ENCODE data around the gene TMEM82.

TMEM82 gene

DNA sequence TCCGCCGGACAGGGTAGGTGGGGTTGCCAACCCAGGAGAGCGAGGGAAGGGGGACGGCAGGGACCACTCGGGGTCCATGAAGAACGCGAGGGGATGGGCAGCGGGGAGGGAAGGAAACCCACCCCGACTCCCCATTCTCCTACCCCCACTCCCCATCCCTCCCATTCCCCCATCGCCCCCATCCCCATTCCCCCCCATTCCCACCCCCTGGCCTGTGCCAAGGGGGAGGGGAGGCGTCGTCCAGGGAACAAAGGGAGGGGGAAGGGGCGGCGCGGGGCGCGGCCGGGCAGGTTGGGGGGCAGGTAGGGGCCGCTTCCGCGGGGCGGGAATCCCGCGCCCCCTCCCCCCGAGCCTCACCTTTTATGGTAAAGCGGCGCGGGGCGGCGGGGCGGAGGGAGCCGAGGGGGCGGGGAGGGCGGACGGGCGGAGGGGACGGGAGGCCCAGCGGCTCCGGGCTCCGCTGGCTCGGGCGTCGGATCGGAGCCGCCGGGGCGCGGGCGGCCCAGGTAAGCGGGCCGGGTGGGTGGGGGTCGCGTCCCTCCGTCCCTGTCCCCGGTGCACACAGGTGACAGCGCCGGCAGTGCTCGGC lies 16.1 kb downstream of the TMEM82 start, which contains the start of gene FBLIM1:
FBLIM1 (plus strand) TSS at position 453 of the 589 bp plus-strand sequence. CDS start 6,189 bp downstream, outside the sequence.
- DNase-seq: no peak

GRCh38 chr1:15758953-15759661 lies 16.8 kb downstream of the TMEM82 start:
- no peak for DNase-seq

DNA sequence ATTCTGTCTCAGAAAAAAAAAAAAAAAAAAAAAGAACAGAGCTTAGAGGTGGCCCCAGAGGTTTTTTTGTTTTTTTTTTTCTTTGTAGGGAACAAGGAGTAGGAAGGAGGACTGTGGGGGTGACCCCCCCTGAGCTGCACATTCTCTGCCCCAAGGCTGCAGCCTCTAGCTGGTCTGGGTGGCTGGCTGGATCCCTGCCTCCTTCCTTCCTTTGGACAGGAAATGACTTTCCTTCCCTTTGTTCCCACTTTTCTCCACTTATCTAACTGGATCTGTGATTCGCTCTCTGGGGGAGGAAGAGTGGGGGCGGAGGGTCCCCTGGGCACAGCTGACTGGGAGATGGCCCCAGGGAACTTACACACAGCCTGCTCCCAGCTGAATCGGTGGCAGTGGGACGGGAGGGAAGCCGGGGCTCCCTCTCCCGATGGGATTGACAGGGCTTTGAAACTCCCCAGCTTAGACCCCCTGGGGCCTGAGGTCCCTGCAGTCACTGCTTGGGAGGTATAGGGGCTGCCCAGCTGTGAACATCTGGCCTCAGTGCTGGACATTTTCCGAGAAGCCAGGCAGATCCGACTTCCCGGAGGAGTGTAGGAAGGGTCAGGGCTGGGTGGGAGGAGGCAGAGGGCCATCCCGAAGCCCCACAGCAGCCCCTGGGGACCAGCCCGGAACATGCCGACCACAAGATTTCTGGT lies 18.4 kb downstream of the TMEM82 start:
- DNase-seq: no peak

- DNase-seq: peak; percentile 63
These were observed 19.2 kb downstream of the TMEM82 start for GRCh38 chr1:15761366-15762128.

GRCh38 chr1:15762546-15762945 lies 20.2 kb downstream of the TMEM82 start:
- no peak for DNase-seq

DNA sequence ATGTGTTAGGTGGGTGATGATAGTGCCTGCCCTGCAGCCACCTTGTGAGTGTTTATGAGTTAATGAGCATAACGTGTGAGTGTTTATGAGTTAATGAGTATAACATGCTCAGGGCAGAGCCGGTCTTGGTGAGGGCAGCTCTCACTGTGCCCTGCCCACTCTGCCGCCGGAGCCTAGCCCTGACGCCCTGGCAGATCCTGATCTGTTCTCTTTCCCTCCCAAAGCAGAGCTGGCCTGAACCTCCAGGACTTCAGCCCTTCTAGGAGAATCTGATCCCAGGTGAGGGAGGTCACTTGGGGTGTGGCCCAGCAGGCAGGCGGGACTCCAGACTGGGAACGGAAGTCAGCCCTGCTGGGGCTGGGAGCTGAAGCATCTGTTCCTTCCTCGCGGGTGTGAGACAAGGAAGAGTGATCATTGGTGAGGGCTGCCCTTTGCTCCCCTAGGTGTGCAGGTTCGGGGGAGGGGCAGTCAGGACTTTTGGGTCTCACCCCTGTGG lies 22.0 kb downstream of the TMEM82 start:
- no peak for DNase-seq

- DNase-seq: no peak
These were observed 22.6 kb downstream of the TMEM82 start for GRCh38 chr1:15764890-15765289.

- DNase-seq: no peak
These were observed 23.3 kb downstream of the TMEM82 start for GRCh38 chr1:15765495-15766194.

DNA sequence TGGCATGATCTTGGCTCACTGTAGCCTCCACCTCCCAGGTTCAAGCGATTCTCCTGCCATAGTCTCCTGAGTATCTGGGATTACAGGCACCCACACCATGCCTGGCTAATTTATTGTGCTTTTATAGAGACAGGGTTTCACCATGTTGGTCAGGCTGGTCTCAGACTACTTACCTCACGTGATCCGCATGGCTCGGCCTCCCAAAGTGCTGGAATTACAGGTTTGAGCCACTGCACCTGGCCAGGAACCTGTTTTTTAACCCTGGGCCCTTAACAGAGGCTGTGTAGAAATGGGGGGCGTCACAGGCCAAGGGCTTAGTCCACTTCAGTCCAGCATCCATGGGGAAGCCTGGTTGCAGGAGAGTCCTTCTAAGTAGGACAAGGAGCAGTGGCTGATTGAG lies 25.6 kb downstream of the TMEM82 start:
- no peak for DNase-seq

DNA sequence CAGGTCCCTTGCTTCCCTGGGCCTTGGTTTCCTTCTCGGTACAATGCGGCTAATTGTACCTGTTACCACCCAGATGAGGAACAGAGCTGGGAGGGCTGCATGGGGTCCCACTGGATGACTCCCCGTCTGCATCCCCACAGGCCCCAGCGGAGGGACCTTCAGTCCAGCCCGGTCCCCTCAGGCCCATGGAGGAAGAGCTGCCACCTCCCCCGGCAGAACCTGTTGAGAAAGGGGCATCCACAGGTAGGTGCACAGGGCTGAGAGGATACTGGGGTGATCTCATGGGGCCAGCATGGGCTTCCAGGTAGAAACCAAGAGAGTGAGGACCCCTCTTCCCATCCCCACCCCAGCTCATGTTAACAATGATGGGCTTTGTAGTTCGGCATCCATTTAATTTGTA lies 26.1 kb downstream of the TMEM82 start:
- no peak for DNase-seq

- DNase-seq: no peak
These were observed 28.1 kb downstream of the TMEM82 start for GRCh38 chr1:15770313-15770962.

DNA sequence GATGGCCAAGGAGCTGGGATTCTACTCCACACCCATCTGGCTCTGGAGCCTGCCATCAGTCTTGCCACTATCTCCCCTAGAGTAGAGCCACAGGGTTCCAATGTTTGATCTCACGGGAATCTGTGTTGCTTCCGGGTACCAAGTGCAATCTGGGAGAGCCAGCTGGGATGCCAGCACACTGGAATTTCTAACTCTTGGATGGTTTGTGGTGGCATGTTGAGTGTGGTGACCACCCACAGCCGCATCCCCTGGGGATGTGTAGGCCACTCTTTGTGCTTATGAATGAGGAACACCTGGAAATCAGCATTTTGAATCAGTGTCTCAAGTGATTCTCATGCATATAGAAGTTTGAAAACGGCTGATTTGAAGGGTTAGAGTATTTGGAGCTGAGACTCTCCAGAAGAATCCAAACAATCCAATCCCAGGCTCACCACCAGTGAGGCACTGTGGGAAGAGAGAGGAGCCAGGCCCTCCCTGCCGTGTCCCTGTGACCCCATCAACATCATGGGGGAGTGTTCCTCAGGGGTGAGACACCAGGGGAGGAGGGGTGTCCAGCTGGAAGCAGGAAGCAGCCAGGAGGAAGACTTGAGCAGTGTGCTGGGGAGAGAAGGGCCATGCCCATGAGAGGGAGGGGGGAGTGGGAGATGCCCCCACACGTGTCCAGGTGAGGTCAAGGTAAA lies 29.7 kb downstream of the TMEM82 start:
- DNase-seq: no peak

DNA sequence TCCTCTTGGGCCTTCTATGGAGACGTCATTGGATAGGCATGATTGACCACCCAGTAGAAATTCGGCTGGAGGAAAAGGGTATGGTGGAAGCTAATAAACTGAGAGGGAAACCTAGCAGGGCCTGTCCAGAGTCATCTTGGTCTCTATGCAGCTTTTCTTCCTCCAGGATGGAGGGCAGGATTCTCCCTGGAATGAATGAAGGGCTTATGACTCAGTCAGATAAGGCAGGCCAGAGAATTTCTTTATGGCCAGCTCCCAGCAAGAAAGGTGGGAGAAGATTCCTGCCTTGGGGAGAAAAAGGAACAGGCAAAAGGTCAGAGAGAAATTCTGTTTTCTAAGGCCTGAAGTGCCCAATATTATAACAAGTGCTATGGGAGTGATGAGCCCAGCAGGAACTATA lies 33.4 kb downstream of the TMEM82 start:
- no peak for DNase-seq

- no peak for DNase-seq
These were observed 35.8 kb downstream of the TMEM82 start for GRCh38 chr1:15777909-15778707.

GRCh38 chr1:15785683-15786082 lies 43.4 kb downstream of the TMEM82 start:
- DNase-seq: no peak

DNA sequence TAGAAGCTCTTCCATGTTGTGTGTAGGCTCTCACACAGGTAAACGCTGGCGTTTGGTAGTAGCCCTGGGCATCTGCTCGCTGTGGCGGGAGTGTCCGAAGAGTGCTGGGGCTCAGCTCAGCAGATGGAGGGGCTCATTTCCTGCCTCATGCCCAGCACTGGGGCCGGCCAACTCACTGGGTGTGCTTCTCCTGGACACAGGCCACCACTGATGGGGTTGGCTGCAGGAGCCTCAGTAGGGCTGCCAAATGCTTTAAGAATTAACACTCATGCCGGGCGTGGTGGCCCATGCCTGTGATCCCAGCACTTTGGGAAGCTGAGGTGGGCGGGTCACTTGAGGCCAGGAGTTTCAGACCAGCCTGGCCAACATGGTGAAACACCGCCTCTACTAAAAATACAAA lies 44.3 kb downstream of the TMEM82 start:
- DNase-seq: no peak

GRCh38 chr1:15788624-15789301 lies 46.5 kb downstream of the TMEM82 start:
- DNase-seq: peak; percentile 26

- no peak for DNase-seq
These were observed 53.8 kb downstream of the TMEM82 start for GRCh38 chr1:15796086-15796462.

All from hematopoietic multipotent progenitor cell treated with erythropoietin and hydrocortisone succinate and interleukin-3 and kit ligand, for 4 days (in vitro differentiated cells).